K562 (cell line): ENCODE data around the gene PUSL1. TPM values are rescaled to one million over a fixed set of nuclear protein-coding genes. Genes with fewer than 3 reads are reported as not detected.

Source experiments
- ATAC-seq: fragments of 200-7000 bp; cut with Tn5 transposase; 3 replicates; pipeline ENCODE4 v1.9.1; 2020; ENCODE audit warnings: moderate library complexity
- BruUV-seq: library from RNA; stranded (reverse); fragments of 400-500 nt; replicated peaks from 2 replicates; lab custom pipeline; 2021; lab: Mats Ljungman, UMichigan
- CTCF ChIA-PET: fragments of 300-600 bp; formaldehyde crosslinking; extraction: SDS; loops from one replicate; lab custom pipeline; 2021; ENCODE audit warnings: low intra/inter-chr PET ratio; lab: Yijun Ruan, JAX
- POLR2A ChIA-PET: fragments of 300-600, 350-650 bp; sonication (Branson Sonifier 250); formaldehyde crosslinking; extraction: SDS; loops from one replicate; lab custom pipeline; 2021; ENCODE audit warnings: antibody characterized with exemption, inconsistent platforms; lab: Yijun Ruan, JAX
- DNase-seq, 4 experiments: peaks; one replicate each; pipeline versions ENCODE4 v3.0.0 to v3.0.0-alpha.2; 2011 to 2018; ENCODE audit warnings: low spot score in 3 of 4, mixed read lengths in 3 of 4; ENCODE audit errors: extremely low read depth in 1 of 4
- FAIRE-seq: peaks from 2 replicates; lab custom pipeline; 2011; peaks lifted over from hg19 to GRCh38; lab: Jason Lieb, UNC
- H2AFZ ChIP-seq: 2 replicates; pipeline ENCODE4 v1.6.0; 2011; ENCODE audit warnings: low read depth, low read length, control low read depth, inconsistent platforms
- H3K27ac ChIP-seq: fragments of 200-600 bp; 3 replicates; pipeline ENCODE4 v1.8.0; 2011; ENCODE audit warnings: low read depth, mild to moderate bottlenecking, control low read depth, inconsistent platforms, low read length, moderate library complexity, mixed read lengths; ENCODE audit errors: extremely low read depth
- H3K27me3 ChIP-seq, 2 experiments: fragments of 300-600 bp in 1 of 2; 2 replicates in 1 of 2; 3 replicates in 1 of 2; pipeline versions ENCODE4 v1.6.0 to v1.8.0; 2011; ENCODE audit warnings: inconsistent platforms in 2 of 2, low read length in 2 of 2, mild to moderate bottlenecking in 1 of 2, mixed read lengths in 1 of 2, moderate library complexity in 1 of 2; ENCODE audit not compliant: control insufficient read depth in 2 of 2, insufficient read depth in 2 of 2
- H3K36me3 ChIP-seq: fragments of 300-600 bp; 3 replicates; pipeline ENCODE4 v1.8.0; 2011; ENCODE audit warnings: mild to moderate bottlenecking, low read length, inconsistent platforms; ENCODE audit not compliant: control insufficient read depth, insufficient read depth
- H3K4me1 ChIP-seq, 2 experiments: fragments of 200-600 bp in 1 of 2; replicated peaks in 1 of 2; 2 replicates in 1 of 2; 3 replicates in 1 of 2; pipeline versions ENCODE4 v1.5.1 to v1.8.0; 2011; ENCODE audit warnings: inconsistent platforms in 2 of 2, low read length in 2 of 2, mild to moderate bottlenecking in 1 of 2, mixed read lengths in 1 of 2, moderate library complexity in 1 of 2; ENCODE audit not compliant: control insufficient read depth in 2 of 2, insufficient read depth in 2 of 2
- H3K4me2 ChIP-seq: 2 replicates; pipeline ENCODE4 v1.6.1; 2011; ENCODE audit warnings: low read length, control low read depth, inconsistent platforms, mixed read lengths; ENCODE audit not compliant: insufficient read depth
- H3K4me3 ChIP-seq: fragments of 200-600 bp; sonication (generic), shearing (Covaris generic); 2 replicates; pipeline ENCODE4 v1.5.1; 2016; ENCODE audit warnings: control low read depth, inconsistent platforms
- H3K79me2 ChIP-seq: fragments of 200-600 bp; 3 replicates; pipeline ENCODE4 v1.8.0; 2011; ENCODE audit warnings: low read length, inconsistent platforms; ENCODE audit not compliant: control insufficient read depth, insufficient read depth
- H3K9ac ChIP-seq, 2 experiments: 2 replicates each; pipeline versions ENCODE4 v1.6.0 to v1.6.1; 2011; ENCODE audit warnings: low read depth in 2 of 2, low read length in 2 of 2, control low read depth in 1 of 2, inconsistent platforms in 1 of 2, mild to moderate bottlenecking in 1 of 2, mixed read lengths in 1 of 2; ENCODE audit not compliant: insufficient read depth in 1 of 2
- H3K9me1 ChIP-seq: one replicate; pipeline ENCODE4 v1.6.0; 2011; ENCODE audit warnings: inconsistent platforms, mild to moderate bottlenecking, low read length, moderate library complexity; ENCODE audit not compliant: control insufficient read depth, insufficient read depth
- H3K9me3 ChIP-seq: replicated peaks from 2 replicates; pipeline ENCODE4 v1.5.1; 2011; ENCODE audit warnings: low read depth, low read length, inconsistent platforms; ENCODE audit not compliant: control insufficient read depth, insufficient read depth
- H4K20me1 ChIP-seq: replicated peaks from 2 replicates; pipeline ENCODE4 v1.6.1; 2011; ENCODE audit warnings: low read length, inconsistent platforms, mixed read lengths; ENCODE audit not compliant: control insufficient read depth, insufficient read depth
- ESRRB ChIP-seq: fragments of 250-450 bp; sonication (Bioruptor Pico); IDR thresholded peaks from 2 replicates; pipeline ENCODE4 v1.5.0; 2020; ENCODE audit warnings: mild to moderate bottlenecking, moderate library complexity, borderline replicate concordance
- LEF1 ChIP-seq: fragments of 450-650 bp; IDR thresholded peaks from 2 replicates; pipeline ENCODE4 v1.6.1; 2016; ENCODE audit warnings: mild to moderate bottlenecking
- PCBP1 ChIP-seq: fragments of 200-400 bp; formaldehyde crosslinking; IDR thresholded peaks from 2 replicates; pipeline ENCODE4 v1.6.1; 2018; ENCODE audit warnings: mild to moderate bottlenecking, low read depth, low read length; ENCODE audit not compliant: poor library complexity, severe bottlenecking
- ZBTB7A ChIP-seq: IDR thresholded peaks from 2 replicates; pipeline ENCODE4 v1.6.1; 2011; ENCODE audit warnings: low read depth, mild to moderate bottlenecking, low read length, moderate library complexity, borderline replicate concordance; ENCODE audit not compliant: control insufficient read depth
- WGBS: fragments of 100-300 bp; shearing (Covaris generic); methylation state at CpG from one replicate; pipeline ENCODE4 v1.1.6; 2016; ENCODE audit warnings: low coverage, mixed read lengths; ENCODE audit not compliant: insufficient coverage; ENCODE audit errors: missing lambda C conversion rate; 5-methylcytosine and 5-hydroxymethylcytosine counted together
- in situ Hi-C: fragments of 300-500 bp; cut with MboI; formaldehyde crosslinking; loops from 4 replicates; pipeline ENCODE4 v1.15.0; 2018; ENCODE audit warnings: inconsistent platforms, mixed read lengths
- intact Hi-C: fragments of 100-400 bp; cut with micrococcal nuclease; formaldehyde crosslinking; loops from 2 replicates; pipeline ENCODE4 v1.14.2; 2022
- polyA plus RNA-seq, 8 experiments: library from polyadenylated mRNA; depleted of rRNA in 4 of 8; stranded (reverse) in 5 of 8; unstranded in 3 of 8; fragments of >200 nt; fragmentation: Nextera tagmentation in 2 of 8; fragmentation: Illumina TruSeq in 1 of 8; extraction: Ambion mirVana in 2 of 8; extraction: Trizol in 1 of 8; gene quantifications; 2 replicates each; pipeline versions ENCODE4 v1.2.1 to v1.2.3, GENCODE V29; 2011 to 2014; ENCODE audit warnings: inconsistent platforms in 1 of 8, missing spikeins in 1 of 8
- total RNA-seq, 7 experiments: library from RNA; depleted of rRNA in 6 of 7; stranded (reverse); fragments of >200 nt in 6 of 7; fragmentation: Illumina TruSeq in 2 of 7; extraction: Trizol in 2 of 7; gene quantifications; 2 replicates each; pipeline versions ENCODE4 v1.2.1 to v1.2.3, GENCODE V29; 2011 to 2021; ENCODE audit warnings: low replicate concordance in 1 of 7

PUSL1 gene
- total and polyA plus RNA-seq, 9 of the 15 experiments (the other 6 are each of a cell fraction or from before 2014, with no cell fraction given), result 0.62 to 86.9 (median 13.6) TPM

GRCh38 chr1:1355416-1355815, 47.0 kb downstream of the PUSL1 start (continued):
- TF ChIP-seq PCBP1 (peak; percentile 9), ESRRB (CRISPR knock-in tag) (no peak)

DNA sequence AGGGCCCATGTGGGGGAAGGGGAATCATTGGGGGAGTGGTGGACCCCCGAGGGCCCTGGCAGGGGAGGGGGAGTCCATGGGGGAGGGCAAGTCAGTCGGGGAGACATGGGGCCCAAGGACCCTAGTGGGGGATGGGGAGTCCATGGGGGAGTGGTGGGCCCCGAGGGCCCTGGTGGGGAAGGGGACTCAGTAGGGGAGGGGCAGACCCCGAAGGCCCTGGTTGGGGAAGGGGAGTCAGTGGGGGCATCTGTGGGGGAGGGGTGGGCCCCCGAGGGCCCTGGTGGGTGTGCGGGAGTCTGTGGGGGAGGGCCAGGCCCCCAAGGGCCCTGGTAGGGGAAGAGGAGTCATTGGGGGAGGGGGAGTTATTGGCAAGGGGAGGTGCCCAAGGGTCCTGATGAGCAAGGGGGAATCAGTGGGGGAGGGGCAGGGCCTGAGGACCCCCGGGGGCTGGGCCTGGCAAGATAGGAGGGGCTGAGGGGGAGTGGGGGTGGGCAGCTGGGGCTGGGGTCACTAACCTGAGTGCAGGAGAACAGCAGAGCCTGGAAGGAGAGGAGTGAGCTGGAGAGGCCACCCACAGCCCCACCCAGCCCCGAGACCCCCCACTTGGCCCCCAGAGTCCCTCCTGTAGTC, 47.9 kb downstream of the PUSL1 start:
- peaks cover 24 to 94% of the 10 kb centered on the region in 2 experiments for H3K4me1 ChIP-seq
- peaks cover 3% of the 10 kb centered on the region; the same call in 1 of the 2 replicates for H4K20me1 ChIP-seq
- peaks cover 10% of the 10 kb centered on the region; the same call in 2 of the 3 replicates for H3K79me2 ChIP-seq
- no peak for DNase-seq
- H3K9ac ChIP-seq, result peak overlapping the region in 1 of 2 experiments; percentile 89; a peak in 1 of 4 replicates
- BruUV-seq, result no TSS peak
- H3K4me3 ChIP-seq, result no peak overlapping the region
- H3K36me3 ChIP-seq, result no peaks in the 10 kb centered on the region
- 75% methylated on average over 2 of the region's 8 CpGs for WGBS
- H3K27me3 ChIP-seq, result no peaks in the 10 kb centered on the region; a peak in 1 of 5 replicates
- ATAC-seq, result no peak
- H3K4me2 ChIP-seq, result no peak overlapping the region
- CTCF ChIA-PET, result no interaction called here
- no peak for FAIRE-seq
- TF ChIP-seq ZBTB7A (0 out of 2 replicates have a peak, but pooled peaks have one; percentile 35), LEF1 (no peak)
- TF ChIP-seq, all 486 proteins: peak for 1
- H2AFZ ChIP-seq, result no peak overlapping the region
- H3K9me1 ChIP-seq, result no peaks in the 10 kb centered on the region
- POLR2A ChIA-PET, result no interaction called here
- intact Hi-C loops, result no loop called here
- no peak overlapping the region for H3K27ac ChIP-seq
- in situ Hi-C loops, result no loop called here
- H3K9me3 ChIP-seq, result 0 out of 2 replicates have a peak, but pooled peaks cover 2% of the 10 kb centered on the region
